ENCODE measurements around the gene YOD1. TPM values are rescaled to one million over a fixed set of nuclear protein-coding genes. Genes with fewer than 3 reads are reported as not detected.
A peak's percentile ranks its signal among the peaks of the same experiment; 100 is the strongest.

Gene YOD1
- total RNA-seq, 1 experiment from 2014 or later = 5.5 TPM

DNA sequence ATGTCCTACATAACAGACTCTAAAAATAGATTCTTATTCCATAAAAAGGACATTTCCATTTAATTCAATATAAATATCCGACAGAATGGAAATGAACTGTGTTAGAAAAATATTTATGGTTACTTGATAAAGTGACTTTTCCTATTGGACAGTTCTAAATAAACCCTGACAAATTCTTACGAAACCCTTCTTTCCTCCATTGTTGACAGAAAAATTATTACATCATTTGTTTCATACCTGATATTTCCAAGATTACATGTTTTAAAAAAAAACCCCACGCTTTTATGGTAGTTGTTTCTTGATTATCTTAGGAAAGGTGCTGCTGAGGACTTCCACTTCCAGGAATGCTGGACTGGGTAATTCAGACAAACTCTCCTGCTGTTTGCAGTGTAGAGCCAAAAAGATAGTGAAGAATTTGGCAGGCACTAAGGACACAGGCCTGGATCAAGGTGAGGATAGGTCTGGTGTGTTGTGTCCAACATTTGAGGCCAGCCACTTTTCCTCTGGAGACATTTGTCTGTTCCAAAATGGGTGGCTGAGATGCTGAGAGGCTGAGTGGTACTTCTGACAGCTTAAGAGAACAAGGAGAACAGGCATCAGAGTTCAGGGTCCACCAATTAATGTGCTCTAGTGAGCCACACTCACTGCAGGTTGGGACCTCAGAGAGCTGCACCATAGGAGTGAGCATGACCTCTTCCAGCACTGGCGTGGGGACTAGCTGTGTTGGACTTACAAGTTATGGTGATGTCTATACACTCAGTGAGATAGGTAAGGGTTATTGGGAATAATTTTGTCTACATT is 11.4 kb downstream of the YOD1 start:
- no peak for DNase-seq
- Histone ChIP-seq H3K9me3 (no peaks in the 10 kb centered on the region), H3K36me3 (peaks cover 15% of the 10 kb centered on the region), H3K27me3 (no peaks in the 10 kb centered on the region), H3K4me3 (no peak overlapping the region)

DNA sequence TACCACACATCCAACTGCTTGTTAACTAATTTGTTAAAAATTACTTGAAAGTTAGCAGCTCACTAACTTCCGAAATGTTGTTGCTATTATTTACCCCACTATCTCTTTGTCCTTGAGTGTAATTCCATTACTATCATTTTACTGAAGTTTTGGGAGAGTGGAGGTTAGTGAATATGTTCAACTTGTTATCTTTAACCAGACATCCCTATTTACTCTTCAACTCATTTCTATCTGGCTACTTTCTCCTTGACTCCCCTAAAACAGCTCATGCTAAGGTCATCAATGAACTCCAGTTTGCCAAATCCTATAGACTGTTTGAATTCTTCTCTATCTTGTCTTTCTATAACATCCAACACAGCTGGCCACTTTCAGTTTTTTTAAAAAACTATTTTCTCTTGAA is 14.1 kb downstream of the YOD1 start:
- H3K4me3 ChIP-seq = no peak overlapping the region
- no peaks in the 10 kb centered on the region for H3K9me3 ChIP-seq
- H3K27me3 ChIP-seq = no peaks in the 10 kb centered on the region
- H3K36me3 ChIP-seq = no peaks in the 10 kb centered on the region
- no peak for DNase-seq

DNA sequence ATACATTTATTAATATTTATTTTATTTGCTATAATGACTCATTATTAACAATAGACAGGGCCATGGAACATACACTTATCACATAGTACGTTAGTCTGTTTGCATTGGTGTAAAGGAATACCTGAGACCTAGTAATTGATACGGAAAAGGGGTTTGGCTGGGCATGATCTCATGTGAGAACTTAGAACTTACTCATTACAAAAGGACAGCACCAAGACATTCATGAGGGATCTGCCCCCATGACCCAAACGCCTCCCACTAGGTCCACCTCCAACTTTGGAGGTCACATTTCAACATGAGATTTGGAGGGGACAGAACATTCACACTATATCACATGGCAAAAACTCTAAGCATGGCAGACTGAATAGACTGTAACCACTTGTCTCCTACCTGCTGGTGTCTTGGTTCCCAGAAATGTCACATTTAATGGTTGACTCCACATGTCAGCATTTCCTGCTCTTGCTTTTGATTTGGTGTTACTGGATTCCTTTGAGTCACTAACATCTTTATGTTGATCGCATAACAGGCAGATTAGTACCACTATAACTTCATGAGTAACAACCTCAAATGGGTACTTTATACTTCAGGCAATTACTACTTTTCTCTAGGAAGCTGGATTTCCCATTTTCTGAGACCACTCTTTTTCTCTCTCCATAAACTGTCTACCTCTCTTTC is 15.0 kb downstream of the YOD1 start:
- no peak overlapping the region for H3K4me3 ChIP-seq
- DNase-seq = no peak
- no peaks in the 10 kb centered on the region for H3K9me3 ChIP-seq
- no peaks in the 10 kb centered on the region for H3K27me3 ChIP-seq
- H3K36me3 ChIP-seq = no peaks in the 10 kb centered on the region

DNA sequence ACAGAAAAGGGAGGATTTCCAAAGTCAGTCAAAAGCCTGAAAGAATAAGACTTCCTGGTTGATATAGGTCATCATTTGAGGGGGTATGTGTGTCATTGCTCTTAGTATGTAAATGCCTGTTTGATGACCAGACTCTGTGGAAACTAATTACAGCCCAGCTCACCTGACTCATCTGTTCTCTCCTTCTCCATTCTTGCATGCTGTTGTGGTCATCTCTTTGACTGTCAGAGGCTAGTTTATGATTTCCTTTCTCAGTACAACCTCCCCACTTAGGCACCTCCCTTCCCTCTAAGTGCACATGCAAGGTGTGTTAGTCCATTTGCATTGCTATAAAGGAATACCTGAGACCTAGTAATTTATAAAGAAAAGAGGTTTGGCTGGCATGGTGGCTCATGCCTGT is 16.0 kb downstream of the YOD1 start:
- no peak for DNase-seq
- Histone ChIP-seq H3K4me3 (no peak overlapping the region), H3K36me3 (no peaks in the 10 kb centered on the region), H3K9me3 (no peaks in the 10 kb centered on the region), H3K27me3 (no peaks in the 10 kb centered on the region)

DNA sequence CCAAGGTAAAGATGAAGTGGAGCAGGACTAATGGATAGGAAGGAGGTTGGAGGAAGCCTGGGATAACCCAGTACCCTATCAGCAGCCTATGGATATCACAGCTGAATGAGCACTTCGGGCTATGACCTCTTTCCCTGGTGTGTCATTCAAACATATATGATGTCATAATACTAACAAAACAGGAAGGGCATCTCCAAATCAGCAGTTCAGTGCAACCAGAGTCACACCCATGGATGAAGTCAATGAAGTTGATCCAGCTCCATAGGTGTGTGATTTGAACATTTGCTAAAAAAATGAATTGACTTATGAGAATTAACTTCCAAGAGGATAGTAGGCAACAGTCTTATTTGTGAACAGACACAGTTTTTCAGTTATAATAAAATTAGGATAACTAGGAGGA is 16.8 kb downstream of the YOD1 start:
- H3K27me3 ChIP-seq = no peaks in the 10 kb centered on the region
- H3K9me3 ChIP-seq = no peaks in the 10 kb centered on the region
- H3K4me3 ChIP-seq = no peak overlapping the region
- DNase-seq = no peak
- H3K36me3 ChIP-seq = no peaks in the 10 kb centered on the region

DNA sequence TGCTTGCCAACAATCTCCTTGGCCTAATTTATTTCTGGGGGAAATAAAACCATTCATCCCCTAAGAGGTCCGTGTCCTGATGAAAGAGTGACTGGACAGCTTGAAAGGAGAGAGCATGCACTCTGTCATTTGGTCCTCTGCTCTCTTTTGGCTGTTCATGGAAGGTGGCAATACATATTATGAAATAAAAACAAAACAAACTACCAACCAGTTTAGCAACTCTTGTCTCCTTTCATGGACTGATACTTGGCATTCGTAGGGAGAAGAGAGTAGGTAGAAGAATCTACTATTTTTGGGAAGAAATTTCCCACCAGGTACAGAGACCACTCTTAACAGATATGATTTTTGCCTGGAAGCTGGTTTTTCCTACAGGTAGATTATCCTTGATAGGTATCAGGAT is 17.7 kb downstream of the YOD1 start:
- Histone ChIP-seq H3K9me3 (no peaks in the 10 kb centered on the region), H3K27me3 (no peaks in the 10 kb centered on the region), H3K4me3 (no peak overlapping the region), H3K36me3 (no peaks in the 10 kb centered on the region)
- DNase-seq = no peak

DNA sequence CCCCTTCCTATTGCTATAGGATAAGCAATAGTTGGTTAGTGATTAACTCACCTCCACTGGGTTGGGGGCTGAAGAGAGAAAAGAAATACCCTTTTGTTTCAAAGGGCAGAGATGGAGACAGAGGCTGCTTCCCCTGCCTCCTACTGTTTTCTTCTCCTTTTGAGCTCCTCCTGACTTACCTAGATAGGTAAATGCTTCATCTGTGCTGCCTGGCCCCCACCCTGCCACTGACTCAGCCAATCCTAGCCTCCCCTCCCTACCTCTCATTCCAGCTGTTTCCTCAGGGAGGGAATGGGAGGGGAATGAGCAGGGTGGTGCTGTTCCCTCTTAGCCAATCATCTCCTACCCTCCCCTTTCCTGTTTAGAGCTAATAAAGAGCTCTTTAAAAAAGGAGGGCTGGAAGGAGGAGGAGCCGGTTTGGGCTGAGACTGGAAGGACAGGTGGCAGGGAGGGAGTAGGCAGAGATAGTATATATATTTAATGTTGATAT is 18.4 kb downstream of the YOD1 start, which contains the start of gene C1orf116:
TSS of gene C1orf116 (minus strand) at position 229 of the 490 bp plus-strand sequence. CDS start 5,158 bp downstream, outside the sequence.
- H3K4me3 ChIP-seq = no peak within 1 kb of the TSS
- H3K36me3 ChIP-seq = no peaks in the 10 kb centered on the region
- no peaks in the 10 kb centered on the region for H3K9me3 ChIP-seq
- no peak for DNase-seq
- no peaks in the 10 kb centered on the region for H3K27me3 ChIP-seq

DNA sequence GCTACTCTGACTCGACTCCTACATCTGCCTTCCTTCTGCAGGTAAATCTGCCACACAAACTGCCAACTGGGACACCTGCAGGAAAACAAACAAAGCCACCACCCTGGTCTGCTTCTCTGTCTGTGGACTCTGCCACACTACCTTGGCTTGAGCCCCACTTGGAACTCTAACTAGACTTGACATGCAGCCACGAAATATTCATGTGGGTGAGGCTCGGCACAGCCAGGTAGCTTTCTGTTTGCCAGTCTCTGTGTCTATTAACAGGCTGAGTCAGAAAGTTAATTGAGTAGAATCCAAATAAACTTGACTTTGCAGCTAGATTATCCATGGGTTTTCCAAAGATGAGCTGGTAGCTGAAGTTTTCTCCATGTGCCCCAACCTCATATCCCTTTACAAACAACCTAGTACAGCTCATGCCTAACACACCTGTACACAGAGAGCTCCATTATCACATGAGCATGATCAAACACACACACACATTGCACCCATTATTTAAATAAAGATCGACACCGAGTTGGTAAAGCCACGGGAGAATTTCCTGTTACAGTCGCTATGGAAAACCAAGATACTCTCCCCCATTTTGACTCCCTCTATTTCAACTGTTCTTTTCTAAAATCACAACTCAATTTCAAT is 19.3 kb downstream of the YOD1 start:
- Histone ChIP-seq H3K27me3 (no peaks in the 10 kb centered on the region), H3K36me3 (no peaks in the 10 kb centered on the region), H3K4me3 (no peak overlapping the region), H3K9me3 (no peaks in the 10 kb centered on the region)
- DNase-seq = no peak

DNA sequence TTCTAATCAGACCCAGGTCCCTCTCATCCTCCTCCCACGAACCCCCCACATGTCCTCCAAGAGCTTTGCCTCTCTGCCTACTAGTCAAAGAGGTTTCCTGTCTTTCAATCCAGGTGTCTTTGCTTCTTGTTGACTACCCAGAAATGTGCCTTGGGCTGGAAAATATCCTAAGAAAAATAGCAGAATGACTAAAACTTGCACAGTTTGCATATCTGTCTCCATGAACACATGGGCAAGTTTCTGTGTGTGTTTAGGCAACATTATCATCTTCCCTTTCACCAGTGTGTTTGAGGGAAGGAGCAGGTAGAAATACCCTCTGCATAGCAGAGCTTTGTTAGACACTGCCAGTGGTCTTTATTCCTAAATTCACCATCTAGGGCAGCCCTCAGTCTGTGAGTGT is 20.0 kb downstream of the YOD1 start:
- no peaks in the 10 kb centered on the region for H3K27me3 ChIP-seq
- no peaks in the 10 kb centered on the region for H3K9me3 ChIP-seq
- no peak overlapping the region for H3K4me3 ChIP-seq
- DNase-seq = no peak
- H3K36me3 ChIP-seq = no peaks in the 10 kb centered on the region

DNA sequence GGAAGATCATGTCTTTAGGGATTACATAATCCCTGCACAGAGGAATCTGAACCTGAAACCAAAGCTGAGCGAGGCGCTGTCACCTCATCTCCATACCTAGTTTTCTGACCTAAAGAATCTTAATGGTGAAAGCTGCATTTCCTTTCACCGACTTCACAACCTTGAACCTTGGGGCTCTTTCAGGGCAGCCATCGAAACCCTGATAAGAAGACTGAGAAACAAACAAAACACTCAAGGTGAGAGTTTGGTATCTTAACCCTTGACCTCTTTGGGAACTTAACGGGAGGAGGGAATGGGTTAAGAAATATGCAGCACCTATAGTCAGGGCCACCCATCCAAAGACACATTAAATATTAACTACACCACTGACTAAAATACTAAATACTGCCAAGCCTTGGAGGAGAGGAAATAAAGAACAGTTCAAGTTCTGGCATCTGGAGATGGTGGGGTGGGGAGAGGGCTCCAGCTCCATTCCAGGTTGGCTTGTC is 20.4 kb downstream of the YOD1 start:
- H3K36me3 ChIP-seq = no peaks in the 10 kb centered on the region
- no peak for DNase-seq
- no peaks in the 10 kb centered on the region for H3K9me3 ChIP-seq
- no peak overlapping the region for H3K4me3 ChIP-seq
- H3K27me3 ChIP-seq = no peaks in the 10 kb centered on the region

DNA sequence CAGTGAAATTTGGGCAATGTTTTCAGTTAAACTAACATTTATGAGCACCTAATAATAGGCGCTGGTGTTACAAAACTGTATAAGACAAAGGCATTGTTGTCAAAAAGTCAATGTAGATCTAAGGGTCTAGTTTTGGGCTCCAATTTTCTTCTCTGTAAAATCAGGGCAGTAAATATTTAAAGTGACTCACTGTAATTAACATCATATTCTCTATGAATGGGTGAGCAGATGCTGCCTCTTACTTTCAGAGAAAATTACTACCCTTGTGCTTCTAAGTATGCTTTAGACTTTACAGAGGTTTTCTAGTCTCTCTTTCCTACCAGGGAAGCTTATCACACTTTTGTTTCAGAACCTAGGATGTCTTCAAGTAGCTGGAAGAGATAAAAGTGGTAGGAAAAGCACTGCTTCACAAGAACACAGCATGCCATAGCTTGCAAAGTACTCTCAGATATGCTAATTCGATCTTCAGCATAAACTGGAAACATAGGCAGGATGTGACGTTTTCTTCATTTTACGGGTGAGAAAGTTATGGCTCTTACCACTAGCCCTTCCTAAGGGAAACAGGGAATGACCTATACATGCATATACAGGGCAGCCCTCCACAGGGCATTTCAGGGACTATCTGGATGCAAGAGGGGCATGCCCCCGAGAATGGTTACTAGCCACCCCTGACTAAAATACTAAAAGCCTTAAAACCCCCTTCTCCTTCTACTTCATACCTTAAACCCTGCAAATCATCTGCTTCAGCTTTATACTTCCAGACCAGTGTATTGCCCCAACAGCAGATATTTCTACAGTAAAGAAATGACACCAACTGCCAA is 21.1 kb downstream of the YOD1 start:
- H3K36me3 ChIP-seq = no peaks in the 10 kb centered on the region
- DNase-seq = no peak
- H3K27me3 ChIP-seq = no peaks in the 10 kb centered on the region
- no peak overlapping the region for H3K4me3 ChIP-seq
- no peaks in the 10 kb centered on the region for H3K9me3 ChIP-seq

DNA sequence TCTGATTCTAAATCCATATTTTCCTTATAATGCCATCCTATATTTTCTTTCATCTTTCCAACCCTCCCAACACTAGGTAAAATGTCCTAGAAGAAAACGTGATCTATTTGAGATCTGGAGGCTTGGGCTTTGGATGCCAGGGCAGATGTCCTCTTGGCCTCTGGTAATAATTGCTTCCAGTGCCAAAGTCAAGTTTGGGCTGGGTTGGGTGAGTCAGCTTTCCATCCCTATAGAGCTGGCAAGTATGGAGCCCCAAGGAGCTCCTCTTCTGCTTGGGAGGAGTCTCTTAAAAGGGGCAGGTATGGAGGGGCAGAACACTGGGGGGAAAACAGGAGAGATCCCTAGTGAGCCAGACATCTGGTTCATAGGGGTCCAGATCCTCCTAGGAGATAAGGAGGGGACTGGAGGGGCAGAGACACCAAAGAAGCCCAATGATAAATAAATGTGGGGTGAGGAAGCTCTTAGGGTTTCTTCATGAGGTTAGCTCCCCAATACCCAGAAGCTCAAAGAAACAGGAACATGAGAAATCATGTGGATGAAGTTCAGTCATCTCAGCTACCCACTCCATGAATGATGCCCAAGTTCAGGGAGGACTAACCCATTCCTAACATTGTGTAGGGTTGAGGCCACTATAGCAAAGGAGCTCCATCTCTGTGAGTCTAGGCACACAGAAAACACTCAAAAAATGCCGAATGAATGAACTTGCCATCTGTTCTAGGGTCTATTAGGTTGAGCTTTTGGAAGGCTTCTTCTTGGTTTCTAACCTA is 21.9 kb downstream of the YOD1 start:
- Histone ChIP-seq H3K27me3 (no peaks in the 10 kb centered on the region), H3K36me3 (no peaks in the 10 kb centered on the region), H3K9me3 (no peaks in the 10 kb centered on the region), H3K4me3 (no peak overlapping the region)
- DNase-seq = peak; percentile 86

DNA sequence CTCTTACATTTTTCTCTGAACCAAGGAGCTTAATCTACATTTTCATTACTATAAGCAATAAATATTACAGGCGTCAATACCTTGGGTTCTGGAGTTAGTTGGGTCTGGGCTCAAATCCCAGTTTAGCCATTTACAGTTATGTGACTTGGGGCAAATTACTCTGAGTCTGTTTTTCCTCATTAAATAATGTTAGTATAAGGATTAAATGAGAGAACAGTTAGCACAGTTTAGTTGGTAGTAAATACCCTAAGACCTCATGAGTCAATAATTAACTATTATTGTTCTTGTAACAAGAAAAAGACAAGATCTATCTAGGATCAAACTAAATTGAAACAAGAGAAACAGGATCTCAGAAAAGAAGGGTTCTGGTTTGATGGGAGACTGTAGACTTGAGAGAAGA is 23.1 kb downstream of the YOD1 start:
- Histone ChIP-seq H3K9me3 (no peaks in the 10 kb centered on the region), H3K27me3 (no peaks in the 10 kb centered on the region), H3K4me3 (no peak overlapping the region), H3K36me3 (no peaks in the 10 kb centered on the region)
- DNase-seq = no peak

DNA sequence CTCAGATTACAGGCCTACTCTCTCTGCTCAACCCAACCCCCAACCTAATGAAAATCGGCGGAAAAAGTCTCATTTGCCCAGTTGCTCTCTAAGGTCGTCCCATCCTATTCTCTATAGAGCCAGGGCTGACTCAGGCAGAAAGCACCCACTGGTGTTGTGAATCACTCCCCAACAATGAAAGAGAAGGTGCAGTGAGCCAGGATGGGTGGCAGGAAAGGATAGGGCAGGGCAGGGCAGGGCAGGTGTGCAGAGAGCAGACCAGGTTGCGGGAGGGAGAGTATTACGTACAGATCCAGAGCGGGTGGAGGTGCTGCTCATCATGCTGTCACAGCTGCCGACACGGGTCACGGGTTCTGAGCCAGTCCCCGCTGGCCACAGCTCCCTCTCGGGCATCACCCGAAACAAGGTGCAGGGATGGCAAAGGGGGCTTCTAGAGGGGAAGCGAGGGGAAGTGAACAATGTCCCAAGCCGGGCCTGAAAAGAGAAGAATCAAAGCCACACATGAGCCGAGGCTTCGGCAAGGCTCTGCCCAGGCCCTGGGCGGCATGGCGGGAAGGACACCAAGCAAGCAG is 23.7 kb downstream of the YOD1 start:
- Histone ChIP-seq H3K27me3 (no peaks in the 10 kb centered on the region), H3K4me3 (no peak overlapping the region), H3K36me3 (no peaks in the 10 kb centered on the region), H3K9me3 (no peaks in the 10 kb centered on the region)
- DNase-seq = peak; percentile 79

DNA sequence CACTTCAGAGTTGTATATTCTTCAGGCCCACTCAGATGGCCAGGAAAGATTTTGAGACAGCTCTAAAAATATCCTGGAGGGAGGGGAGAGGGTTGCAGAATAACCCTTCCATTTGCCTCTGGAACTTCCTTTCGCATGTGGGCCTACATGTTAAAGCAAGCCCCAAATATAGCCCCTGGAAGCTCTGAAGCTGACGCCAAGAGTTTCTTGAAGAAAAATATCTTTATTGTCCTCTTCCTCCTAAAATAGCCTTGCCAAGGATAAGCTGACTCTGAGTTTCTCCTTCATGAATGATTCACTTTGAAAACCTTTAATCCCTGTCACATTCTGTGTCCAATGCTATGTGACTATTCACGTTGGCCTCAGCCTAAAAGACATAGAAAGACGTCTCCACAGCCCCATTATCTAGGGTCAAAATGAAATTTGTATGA is 24.9 kb downstream of the YOD1 start:
- DNase-seq = no peak
- H3K36me3 ChIP-seq = no peaks in the 10 kb centered on the region
- H3K27me3 ChIP-seq = no peaks in the 10 kb centered on the region
- no peak overlapping the region for H3K4me3 ChIP-seq
- H3K9me3 ChIP-seq = no peaks in the 10 kb centered on the region

All from MG63 (cell line).